Endometrial microvascular endothelial cells (primary cell): ENCODE results near the gene GRIN2D. TPM values are rescaled to one million over a fixed set of nuclear protein-coding genes. Genes with fewer than 3 reads are reported as not detected.

Source experiments
- in situ Hi-C: cut with HindIII; loops from 2 replicates; pipeline ENCODE4 v1.10.0; 2017; ENCODE audit warnings: low sequenced_read_pairs, low pct_unique_long_range_greater_than_20kb; ENCODE audit errors: inconsistent ontology term
- total RNA-seq: library from RNA; depleted of rRNA; stranded (reverse); fragments of >200 nt; gene quantifications from one replicate; pipeline ENCODE4 v1.2.3, GENCODE V29; 2015; ENCODE audit errors: inconsistent ontology term

The GRIN2D gene
- total RNA-seq = 0.28 TPM

DNA sequence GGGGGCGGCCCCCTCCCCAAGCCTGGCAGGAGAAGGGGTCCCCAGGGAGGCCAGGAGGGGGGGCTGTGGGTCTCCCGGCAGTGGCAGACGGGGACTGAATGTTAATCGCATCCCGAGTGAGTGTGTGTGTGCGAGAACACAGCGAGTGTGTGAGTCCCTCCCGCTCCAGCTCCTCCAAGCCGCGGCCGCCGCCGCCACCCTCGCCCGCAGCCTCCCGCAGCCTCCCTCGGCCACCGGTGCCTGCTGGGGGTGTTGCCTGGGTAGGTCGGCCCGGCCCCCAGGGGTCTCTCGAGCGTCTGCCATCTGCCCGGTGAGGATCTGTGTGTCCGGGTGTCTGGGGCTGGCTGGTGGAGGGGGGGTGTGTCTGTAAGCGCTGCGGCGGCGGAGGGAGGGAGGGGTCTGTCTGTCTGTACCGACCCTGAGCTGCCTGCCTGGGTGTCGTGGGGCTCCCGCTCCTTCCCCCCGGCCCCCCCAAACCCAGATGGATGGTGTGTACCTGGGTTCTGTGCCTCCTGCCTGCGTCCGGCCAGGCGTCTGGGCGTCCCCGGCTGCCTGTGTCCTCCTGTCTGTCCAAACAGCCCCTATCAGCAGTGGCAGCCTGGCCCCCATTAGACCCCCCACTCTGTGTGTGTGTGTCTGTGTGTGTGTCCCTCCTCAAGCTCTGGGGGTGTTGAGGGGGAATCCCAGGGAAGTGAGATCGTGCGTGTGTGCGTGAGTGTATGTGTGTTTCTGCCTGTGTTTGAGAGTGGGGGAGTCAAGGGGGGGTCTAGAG lies at the start of gene GRIN2D:
Gene GRIN2D, plus strand, starts transcription at position 110 of the 772 bp plus-strand sequence. CDS start 4,725 bp downstream, outside the sequence.
- in situ Hi-C loops = no loop called here

DNA sequence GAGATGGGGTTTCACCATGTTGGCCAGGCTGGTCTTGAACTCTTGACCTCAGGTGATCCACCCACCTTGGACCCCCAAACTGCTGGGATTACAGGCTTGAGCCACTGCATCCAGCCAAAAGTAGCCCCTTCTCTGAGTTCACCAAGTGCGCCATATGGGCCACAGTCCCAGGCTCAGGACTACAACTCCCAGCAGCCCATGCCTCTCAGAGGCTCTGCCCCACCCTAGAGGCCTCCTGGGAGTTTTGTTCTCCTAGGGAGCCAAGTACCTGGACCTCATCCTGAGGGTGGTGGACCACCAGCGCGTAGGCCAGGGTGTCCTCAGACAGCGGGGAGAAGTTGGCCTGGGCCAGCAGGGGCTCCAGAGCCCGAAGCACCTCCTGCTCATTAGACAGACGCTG lies 48.6 kb upstream of the GRIN2D start:
- in situ Hi-C loops = no loop called here

- in situ Hi-C loops = no loop called here
Measured at GRCh38 chr19:48346191-48346590, 47.3 kb upstream of the GRIN2D start.

DNA sequence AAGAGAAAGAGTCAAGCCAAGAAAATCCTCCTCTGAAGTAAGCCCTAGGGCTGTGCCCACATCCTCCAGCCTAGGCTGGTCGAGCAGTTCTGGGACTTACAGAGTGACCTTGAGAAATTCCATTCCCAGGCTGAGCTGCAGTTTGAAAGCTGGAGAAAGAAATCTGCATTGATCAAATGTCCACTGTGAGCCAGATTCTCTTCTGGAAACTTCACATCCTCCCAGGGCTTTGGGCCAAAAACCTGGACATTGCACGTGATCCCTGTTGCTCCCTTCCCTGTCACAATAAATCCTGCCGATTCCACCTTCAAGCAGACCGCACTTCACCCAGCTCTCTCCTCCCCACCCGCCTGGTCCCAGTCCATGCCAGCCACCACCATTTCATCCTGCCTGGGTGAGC lies 45.4 kb upstream of the GRIN2D start:
- in situ Hi-C loops = no loop called here

DNA sequence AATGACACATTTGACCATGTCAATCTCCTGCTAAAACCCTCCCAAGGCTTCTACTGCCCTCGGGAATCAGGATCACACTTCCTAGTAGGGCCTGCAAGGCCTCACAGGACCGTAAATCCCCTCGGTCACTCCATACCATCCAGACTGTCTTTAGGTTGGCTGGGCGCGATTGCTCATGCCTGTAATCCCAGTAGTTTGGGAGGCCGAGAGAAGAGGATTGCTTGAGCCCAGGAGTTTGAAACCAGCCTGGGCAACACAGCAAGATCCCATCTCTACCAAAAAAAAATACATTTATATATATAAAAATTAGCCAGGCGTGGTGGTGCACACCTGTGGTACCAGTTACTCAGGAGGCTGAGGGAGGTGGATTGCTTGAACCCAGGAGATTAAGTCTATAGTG lies 44.7 kb upstream of the GRIN2D start:
- in situ Hi-C loops = no loop called here

DNA sequence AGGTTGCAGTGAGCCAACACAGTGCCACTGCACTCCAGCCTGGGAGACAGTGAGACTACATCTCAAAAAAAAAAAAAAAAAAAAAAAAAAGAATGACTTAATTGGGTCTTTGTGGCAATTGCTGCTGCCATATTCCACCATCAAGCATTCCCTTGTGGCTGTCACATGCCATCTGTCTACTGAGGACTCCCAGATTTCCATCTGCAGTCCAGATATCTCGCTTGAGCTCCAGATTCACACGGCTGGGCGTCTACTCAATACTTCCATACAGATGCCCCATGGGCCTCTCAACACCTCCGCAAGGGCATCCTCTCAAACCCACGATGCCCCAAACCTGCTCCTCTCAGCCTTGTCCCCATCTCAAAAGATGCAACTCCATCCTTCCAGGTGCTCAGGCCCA lies 42.6 kb upstream of the GRIN2D start:
- in situ Hi-C loops = no loop called here

DNA sequence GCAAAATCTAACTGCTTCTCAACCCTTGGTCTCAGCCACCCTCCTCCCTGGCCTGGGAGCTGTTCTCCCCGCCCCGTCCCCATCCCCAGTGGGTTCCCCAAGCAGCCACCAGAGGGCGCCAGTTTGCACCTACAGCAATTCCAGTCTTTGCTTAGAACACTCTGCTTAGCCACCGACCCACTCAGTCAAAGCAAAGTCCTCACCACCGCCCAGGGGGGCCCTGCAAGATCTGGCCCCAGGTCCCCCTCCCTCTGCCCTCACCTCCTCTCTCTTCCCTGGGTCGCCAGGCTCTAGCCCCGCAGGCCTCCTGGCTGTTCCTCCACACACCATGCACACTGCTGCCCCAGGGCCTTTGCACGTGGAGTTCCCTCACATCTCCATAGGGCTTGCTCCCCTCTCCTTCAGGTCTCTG lies 42.1 kb upstream of the GRIN2D start:
- in situ Hi-C loops = no loop called here

DNA sequence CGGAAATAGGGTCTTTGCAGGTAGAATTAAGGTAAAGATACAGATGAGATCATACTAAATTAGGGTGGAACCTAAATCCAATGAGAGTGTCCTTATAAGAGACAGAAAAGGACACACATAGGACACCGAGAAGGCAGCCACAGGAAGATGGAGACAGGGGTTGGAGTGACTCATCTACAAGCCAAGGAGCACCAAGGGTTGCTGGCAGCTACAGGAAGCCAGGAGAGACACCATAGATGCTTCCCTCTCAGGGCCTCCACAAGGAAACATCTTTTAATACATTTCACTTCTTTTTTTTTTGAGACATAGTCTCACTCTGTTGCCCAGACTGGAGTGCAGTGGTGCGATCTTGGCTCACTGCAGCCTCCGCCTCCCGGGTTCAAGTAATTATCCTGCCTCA lies 39.8 kb upstream of the GRIN2D start:
- in situ Hi-C loops = no loop called here

GRCh38 chr19:48354332-48354992 lies 39.0 kb upstream of the GRIN2D start:
- in situ Hi-C loops = no loop called here

DNA sequence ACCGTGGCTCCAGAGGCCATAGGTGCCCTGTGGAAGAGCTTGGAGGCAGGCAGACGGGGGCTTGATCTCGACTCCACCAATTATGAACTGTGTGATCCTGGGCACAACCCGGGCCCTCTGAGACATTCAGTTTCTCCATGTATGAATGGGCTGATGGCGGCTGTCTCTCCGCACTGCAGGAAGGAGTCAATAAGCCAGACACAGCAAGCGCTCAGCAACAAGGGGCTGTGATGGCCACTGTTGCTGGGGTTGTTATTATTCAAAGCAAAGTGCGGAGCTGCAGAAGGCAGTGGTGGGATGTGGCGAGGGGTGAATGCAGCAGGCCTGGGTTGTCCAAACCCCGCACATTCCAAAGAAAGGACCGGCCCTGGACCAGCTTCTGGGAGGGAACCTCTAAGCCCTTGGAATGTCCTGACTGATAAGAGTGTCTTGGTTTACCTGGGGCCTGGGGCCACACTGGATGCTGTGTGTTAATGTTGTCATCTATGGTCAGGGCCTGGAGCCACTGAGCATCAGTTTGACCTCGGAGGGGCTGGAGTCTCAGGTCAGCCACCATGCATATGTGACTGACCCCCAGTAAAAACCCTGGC lies 38.0 kb upstream of the GRIN2D start:
- in situ Hi-C loops = no loop called here

DNA sequence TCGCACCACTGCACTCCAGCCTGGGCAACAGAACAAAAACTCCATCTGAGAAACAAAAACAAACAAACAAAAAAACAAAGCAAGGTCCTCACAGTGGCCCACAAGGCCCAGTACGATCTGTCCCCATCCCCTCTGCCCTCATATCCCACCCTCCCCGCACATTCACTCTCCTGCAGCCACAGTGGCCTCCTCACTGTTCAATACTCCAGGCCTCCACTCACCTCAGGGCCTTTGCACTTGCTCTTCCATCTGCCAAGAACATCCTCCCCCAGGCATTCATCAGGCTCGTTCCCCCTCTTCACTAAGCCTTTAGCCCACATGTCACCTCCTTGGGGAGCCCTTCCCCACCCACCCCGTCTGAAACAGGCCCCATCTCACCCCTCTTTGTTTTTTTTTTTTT lies 34.3 kb upstream of the GRIN2D start:
- in situ Hi-C loops = no loop called here

DNA sequence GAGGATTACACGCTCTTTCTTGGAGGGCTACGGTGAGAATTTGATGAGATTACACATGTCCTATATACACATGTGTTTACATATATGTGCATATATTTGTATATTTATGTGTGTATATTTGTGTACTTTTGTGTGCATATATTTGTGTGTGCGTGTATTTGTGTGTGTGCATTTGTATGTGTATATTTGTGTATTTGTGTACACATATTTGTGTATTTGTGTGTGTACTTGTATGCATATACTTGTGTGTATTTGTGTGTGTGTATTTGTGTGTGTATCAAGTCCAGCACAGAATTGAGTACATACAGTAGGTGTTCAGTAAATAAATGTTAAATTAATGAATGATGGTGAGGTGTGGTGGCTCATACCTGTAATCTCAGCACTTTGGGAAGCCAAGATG lies 31.6 kb upstream of the GRIN2D start:
- in situ Hi-C loops = no loop called here

- in situ Hi-C loops = no loop called here
Measured at GRCh38 chr19:48362716-48363499, 30.6 kb upstream of the GRIN2D start.

GRCh38 chr19:48363500-48363809 lies 30.0 kb upstream of the GRIN2D start:
- in situ Hi-C loops = no loop called here

DNA sequence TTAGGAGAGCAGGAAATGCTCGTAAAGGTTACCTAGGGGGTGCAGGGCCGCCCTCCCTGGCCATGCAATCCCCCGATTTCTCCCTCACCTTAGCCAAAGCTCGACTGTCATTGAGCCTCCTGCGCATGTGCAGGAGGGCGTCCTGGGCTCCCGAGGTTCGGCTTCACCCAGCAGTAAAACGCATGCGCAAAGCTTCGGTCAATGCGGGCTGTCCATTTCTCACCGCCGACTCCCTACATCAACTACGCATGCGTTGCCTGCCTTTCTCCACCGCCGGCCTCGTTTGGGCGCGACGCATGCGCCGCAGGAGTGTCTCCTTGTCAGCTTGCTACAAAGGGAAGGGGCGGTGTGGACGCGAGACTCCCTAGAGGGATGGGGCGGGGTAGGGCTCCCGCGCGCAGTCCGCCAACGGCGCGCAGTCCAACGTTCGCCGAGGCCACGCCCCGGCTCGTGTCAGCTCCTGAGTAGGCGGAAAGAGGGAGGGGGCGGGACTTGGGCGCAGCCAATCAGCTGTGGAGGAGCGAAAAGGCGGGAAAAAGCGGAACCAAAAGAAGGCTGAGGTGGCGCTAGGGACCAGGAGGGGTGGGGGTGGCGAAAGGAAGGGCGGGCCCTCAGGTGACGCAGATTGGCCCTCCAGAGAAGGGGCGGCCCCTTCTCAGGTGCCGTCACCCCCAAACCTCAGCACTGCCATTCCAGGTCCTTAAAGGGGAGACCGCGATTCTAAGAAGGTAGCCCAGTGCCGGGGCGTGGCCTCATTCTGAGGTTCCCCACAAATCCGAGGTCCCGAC lies 29.5 kb upstream of the GRIN2D start, which contains the start of the genes SYNGR4 and TMEM143:
Gene SYNGR4, plus strand, starts transcription at position 558 of the 788 bp plus-strand sequence. CDS start 1,476 bp downstream, outside the sequence.
Gene TMEM143, minus strand, starts transcription at position 131 of the 788 bp plus-strand sequence. Its CDS starts 20 bp downstream, at position 111.
- in situ Hi-C loops = no loop called here

- in situ Hi-C loops = no loop called here
Measured at GRCh38 chr19:48364598-48365348, 28.7 kb upstream of the GRIN2D start.

- in situ Hi-C loops = no loop called here
Measured at GRCh38 chr19:48365602-48366001, 27.9 kb upstream of the GRIN2D start.

- in situ Hi-C loops = no loop called here
Measured at GRCh38 chr19:48367855-48368254, 25.6 kb upstream of the GRIN2D start.
